Subcutaneous adipose tissue (tissue), 4 donors: Measurements from ENCODE around the gene CYBA. TPM values are rescaled to one million over a fixed set of nuclear protein-coding genes. Genes with fewer than 3 reads are reported as not detected.

Experiments
- total RNA-seq, 4 donors: library from RNA; depleted of rRNA; stranded (reverse); fragments of >200 nt; gene quantifications; one replicate each; pipeline ENCODE4 v1.1.0, GENCODE V29; 2016
- TF ChIP-seq, protein P1 (sequence below): fragments of 450-650 bp; IDR thresholded peaks from one replicate; pipeline ENCODE4 v1.5.1; 2016; ENCODE audit warnings: low read depth, mild to moderate bottlenecking, control low read depth, antibody characterized with exemption, moderate library complexity

The CYBA gene
- total RNA-seq, 4 donors from 2014 or later = 78.0 to 495 (median 196) TPM

DNA sequence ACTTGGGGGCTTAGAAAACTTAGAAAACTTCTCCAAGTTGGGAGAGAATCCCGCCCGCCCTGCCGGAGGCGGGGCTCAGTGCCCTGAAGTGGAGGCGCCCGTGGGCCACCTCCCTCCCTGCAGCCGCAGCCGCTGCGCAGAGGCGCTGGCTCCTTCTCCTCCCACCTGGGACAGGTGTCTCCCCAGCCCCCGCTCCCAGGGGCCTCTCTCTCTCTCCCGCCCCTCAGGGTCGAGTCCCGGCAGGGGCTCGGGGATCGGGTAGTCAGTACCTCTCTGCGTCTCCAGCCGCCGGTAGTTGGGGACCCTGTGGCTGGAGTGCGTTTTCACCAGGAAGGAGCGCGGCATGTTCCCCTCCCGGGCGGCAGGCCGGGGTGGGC is 35.2 kb upstream of the CYBA start:
- TF ChIP-seq, protein P1, sequence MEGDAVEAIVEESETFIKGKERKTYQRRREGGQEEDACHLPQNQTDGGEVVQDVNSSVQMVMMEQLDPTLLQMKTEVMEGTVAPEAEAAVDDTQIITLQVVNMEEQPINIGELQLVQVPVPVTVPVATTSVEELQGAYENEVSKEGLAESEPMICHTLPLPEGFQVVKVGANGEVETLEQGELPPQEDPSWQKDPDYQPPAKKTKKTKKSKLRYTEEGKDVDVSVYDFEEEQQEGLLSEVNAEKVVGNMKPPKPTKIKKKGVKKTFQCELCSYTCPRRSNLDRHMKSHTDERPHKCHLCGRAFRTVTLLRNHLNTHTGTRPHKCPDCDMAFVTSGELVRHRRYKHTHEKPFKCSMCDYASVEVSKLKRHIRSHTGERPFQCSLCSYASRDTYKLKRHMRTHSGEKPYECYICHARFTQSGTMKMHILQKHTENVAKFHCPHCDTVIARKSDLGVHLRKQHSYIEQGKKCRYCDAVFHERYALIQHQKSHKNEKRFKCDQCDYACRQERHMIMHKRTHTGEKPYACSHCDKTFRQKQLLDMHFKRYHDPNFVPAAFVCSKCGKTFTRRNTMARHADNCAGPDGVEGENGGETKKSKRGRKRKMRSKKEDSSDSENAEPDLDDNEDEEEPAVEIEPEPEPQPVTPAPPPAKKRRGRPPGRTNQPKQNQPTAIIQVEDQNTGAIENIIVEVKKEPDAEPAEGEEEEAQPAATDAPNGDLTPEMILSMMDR = no peak

- TF ChIP-seq, protein P1 = no peak
Measured at GRCh38 chr16:88685156-88686061, 34.6 kb upstream of the CYBA start.

GRCh38 chr16:88684569-88685155 is 33.8 kb upstream of the CYBA start:
- TF ChIP-seq, protein P1 = no peak

- TF ChIP-seq, protein P1 = no peak
Measured at GRCh38 chr16:88681709-88682451, 31.0 kb upstream of the CYBA start.

- TF ChIP-seq, protein P1 = no peak
Measured at GRCh38 chr16:88681084-88681680, 30.3 kb upstream of the CYBA start.

- TF ChIP-seq, protein P1 = no peak
Measured at GRCh38 chr16:88680554-88681083, 29.8 kb upstream of the CYBA start.
